GM21381 (cell line): Measurements from ENCODE around the gene ANKS1A.

ENCODE experiments used
- ATAC-seq: cut with Tn5 transposase; IDR thresholded peaks from one replicate; pipeline ENCODE4 v1.9.1; 2021; ENCODE audit warnings: mild to moderate bottlenecking, moderate library complexity; ENCODE audit not compliant: unreplicated experiment

Gene ANKS1A

GRCh38 chr6:35080016-35080680, 191.1 kb downstream of the ANKS1A start:
- no peak for ATAC-seq

GRCh38 chr6:35080821-35081425, 191.9 kb downstream of the ANKS1A start:
- ATAC-seq, result no peak

DNA sequence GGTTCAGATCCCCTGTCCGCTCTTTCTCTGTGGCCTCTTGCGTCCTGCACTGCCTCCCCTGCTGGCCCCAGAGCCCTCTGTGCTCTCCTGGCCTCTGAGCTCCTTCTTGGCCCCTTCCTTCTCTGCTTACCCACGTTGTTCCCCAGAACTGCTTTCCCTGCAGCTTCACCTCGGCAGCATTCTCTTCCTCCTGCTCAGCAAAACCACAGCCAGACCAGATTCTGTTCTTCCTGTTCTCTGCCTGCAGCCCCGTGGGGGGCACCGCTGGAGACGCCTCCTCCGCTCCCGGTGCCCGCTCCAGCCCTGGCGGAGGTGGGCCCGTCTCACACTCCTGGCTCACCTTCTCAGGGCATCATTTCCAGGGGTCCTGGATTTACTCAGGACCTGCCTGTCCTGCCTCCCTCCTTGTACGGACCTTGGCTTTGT, 192.4 kb downstream of the ANKS1A start:
- no peak for ATAC-seq

DNA sequence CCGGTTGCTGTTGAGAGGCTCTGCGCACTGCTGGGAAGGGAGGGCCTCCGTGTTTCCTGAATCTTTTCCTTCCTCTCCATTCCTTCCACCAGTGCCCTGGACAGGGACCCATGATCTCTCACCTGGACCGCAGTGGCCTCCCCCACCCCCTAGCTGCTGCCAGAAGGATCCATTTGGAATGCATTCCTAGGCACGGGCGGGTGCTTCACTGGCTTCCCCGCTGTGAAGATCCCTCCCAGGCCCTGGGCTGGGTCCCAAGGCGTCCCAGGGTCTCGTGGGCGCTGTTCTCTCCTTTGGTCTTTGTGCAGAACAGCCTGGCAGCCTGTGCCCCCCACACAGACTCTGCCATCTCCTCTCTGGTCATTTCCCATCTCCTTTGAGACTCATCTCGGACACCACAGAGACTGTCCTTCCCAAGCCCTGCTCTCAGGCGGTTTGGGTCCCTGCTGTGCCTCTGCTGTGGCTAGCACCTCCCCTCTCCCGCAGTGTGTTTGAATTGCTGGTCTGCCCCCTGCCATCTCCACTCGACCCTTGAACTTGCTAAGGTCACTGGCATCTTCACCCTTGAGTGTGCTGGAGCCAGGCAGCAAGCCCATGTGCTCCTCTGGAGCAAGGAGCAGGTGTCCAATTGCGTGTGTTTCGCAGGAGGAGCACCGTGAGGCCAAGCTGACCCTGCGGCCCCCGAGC, 193.1 kb downstream of the ANKS1A start:
- no peak for ATAC-seq

GRCh38 chr6:35082733-35083403, 193.8 kb downstream of the ANKS1A start:
- ATAC-seq, result no peak

DNA sequence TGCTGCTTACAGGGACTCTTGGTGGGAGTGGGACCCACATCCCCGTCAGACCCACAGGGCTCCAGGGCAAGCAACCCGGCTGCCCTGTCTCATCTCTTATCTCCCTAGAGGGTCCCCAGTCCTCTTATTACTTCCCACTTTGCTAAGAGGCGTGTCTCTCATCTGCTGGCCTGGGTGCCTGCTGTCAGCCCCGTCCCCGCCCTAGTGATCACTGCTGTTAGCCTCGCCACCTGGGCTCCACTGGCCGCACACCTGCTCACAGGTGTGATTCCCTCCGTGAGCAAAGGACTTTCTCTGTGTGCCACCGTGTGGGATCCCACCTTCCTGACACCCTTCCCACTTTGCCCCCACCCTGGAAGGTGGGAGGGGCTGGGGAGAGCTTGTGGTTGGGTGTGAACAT, 194.5 kb downstream of the ANKS1A start:
- no peak for ATAC-seq

DNA sequence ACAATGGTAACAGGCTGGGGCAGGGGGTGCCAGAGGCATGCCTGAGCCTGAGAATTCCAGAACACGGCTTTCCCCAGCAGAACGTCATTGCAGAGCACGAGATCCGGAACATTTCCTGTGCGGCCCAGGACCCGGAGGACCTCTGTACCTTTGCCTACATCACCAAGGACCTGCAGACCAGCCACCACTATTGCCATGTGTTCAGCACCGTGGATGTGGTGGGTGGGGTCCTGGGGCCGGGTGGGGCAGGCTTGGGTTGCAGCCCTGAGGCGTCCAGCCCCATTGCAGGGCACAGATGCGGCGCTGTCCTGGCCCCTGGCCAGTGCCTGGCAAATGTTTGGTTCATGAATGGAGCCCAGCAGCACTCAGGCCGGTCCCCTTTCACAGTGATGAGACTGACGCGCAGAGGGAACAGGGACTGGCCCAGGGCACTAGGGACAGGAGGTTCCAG, 195.0 kb downstream of the ANKS1A start:
- no peak for ATAC-seq

GRCh38 chr6:35084511-35085203, 195.6 kb downstream of the ANKS1A start:
- no peak for ATAC-seq

DNA sequence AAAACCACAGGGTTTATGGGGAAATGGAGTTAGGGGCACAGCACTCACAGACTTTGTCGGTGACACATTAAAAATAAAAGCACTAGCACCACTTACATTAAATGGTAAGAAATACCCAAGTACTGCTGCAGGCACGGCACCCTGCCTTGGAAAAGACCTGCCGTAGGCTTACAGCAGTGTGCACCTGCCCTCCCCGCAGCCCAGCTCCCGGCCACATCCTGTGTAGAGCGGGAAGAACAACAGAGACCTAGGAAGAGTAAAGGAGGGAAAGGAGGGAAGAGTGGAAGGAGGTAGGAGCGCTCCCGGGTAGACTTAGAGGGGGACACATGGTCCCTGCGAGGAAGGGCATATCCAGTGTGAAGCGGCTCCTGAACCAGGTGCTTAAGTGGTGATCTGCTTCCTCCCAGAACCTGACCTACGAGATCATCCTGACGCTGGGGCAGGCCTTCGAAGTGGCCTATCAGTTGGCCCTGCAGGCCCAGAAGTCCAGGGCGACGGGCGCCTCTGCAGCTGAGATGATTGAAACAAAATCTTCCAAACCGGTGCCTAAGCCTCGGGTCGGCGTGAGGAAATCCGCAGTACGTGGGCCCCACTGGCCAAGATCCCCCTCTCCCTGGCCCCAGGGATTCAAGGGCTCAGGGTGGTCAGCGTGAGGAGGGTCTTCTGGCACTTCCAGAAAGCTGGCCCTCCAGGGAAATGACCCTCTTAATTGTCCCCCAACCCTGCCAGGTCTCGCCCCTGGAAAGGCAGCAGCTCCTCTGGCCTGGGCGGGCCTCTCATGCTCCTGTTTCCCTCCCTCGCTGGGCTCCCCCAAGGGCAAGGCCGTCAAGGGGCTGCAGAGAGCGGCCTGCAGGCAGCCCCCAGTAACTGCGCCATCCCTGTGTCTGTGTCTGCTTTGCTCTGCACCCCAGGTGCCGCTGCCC, 196.6 kb downstream of the ANKS1A start:
- ATAC-seq, result no peak

DNA sequence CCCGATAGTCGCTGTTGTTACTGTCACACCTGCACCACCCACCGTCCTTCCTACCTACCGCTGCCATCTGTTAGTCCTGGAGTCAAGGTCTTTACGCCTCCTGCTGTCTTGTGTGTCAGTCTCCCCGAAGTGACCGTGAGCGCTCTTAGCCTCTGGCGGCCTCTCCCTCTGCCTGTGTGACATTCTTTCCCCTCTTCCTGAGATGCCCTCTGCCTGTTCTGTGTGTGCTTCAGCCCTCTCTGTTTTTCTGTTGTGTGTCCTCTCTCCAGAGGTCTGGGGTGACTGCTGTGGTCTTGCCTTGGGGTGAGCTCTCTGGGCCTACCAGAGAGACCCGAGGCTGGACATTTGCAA, 197.2 kb downstream of the ANKS1A start:
- no peak for ATAC-seq

GRCh38 chr6:35086636-35087360, 197.7 kb downstream of the ANKS1A start:
- ATAC-seq, result no peak

DNA sequence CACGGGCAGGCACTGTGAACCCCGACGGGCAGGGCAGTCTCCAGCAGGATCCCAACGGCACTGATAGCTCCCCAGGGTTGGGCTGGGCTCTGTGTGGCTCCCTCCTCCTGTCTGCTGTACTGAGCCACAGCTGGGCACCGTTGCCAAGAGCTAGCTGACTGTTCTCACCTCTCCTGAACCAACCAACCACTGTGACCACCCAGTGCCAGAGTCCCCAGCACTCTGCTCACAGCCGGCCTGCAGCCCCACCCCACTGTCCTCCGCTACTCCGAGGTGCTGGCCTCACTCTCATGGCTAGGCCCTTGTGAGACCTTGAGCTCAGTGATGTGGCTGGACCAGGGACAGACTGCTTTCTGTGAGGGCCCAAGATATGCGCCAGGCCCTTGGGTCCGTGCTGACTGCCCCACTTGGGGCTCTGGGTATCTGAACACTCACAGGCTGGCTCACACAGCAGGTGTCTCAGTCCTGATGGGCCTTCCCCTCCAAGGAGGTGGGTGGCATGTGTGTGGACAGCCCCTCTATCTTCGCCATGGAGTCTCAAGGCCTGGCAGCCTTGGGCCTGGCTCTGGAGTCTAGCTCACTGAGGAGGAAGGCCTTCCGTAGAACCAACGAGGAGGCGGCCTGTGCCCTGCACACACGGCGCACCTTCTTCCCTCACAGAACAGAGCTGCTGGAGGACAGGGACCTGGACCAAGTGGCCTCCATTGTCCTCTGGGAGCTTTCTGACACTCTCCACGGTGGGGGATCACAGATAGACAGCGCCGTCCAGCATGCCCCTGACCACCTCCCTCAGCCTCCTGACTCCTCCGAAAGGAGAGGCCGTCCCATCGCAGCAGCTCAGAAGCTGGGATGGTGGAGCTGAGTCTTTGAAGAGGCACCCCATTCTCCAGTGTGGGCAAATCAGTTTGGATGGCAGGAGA, 198.6 kb downstream of the ANKS1A start:
- no peak for ATAC-seq

- no peak for ATAC-seq
Observed at GRCh38 chr6:35088281-35089215, 199.5 kb downstream of the ANKS1A start.

DNA sequence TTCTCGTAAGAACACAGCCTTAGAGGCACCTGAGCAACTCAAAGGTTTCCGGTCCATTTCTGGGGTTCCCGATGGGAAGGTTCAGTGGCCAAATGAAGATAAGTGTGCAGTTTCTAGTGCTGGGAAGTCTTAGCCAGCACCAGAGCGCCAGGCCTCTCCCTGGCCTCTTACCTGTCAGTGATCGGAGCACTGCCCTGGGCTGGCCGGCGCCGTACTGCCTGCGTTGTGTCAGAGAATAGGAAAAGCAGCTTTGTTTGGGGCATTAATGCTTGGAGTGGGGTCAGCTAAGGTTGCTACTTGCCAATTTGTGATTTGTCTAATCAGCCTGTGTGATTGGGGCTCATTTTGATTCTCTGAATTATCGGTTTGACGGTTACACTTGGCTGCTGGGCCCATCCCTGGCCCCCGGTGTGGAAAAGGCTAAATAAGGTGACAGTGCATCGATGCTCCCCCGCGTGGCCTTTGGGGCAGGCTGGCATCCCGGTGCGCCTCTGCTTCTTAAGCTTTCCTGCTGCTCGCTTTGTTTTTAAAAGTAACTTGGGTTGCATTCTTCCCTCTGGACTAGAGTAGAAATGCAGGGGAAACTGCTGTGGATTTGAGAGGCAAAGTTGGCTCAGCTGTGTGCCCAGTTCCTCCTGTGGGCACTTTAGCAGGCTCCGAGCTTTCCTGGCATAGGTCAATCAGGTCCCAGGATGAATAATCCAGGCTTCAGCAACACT, 200.3 kb downstream of the ANKS1A start:
- no peak for ATAC-seq

- no peak for ATAC-seq
Observed at GRCh38 chr6:35089935-35090505, 201.0 kb downstream of the ANKS1A start.

GRCh38 chr6:35090734-35091133, 201.7 kb downstream of the ANKS1A start:
- ATAC-seq, result no peak
